Cardiac septum (tissue), 1 donor: Measurements from ENCODE around the gene SERPINB6. TPM values are rescaled to one million over a fixed set of nuclear protein-coding genes. Genes with fewer than 3 reads are reported as not detected.
A peak's percentile ranks its signal among the peaks of the same experiment; 100 is the strongest.

ENCODE experiments used
- DNase-seq: peaks from one replicate; pipeline ENCODE4 v3.0.0-alpha.2; 2020; ENCODE audit warnings: low spot score
- intact Hi-C: fragments of 100-400 bp; cut with DNase I; formaldehyde crosslinking; loops from one replicate; pipeline ENCODE4 v1.14.0; 2022
- total RNA-seq: library from RNA; stranded (reverse); fragmentation: NEBNext Ultra II Directional; extraction: Animal tissue kit (Norgen Biotek cat#: 25700); gene quantifications from one replicate; pipeline ENCODE4 v1.2.1, GENCODE V29; 2021
- donor health status: DM: no; HTN: no; CAD: no.

Gene SERPINB6
- total RNA-seq, 1 donor from 2014 or later: 171 TPM

GRCh38 chr6:2900221-2900807 is 71.1 kb downstream of the SERPINB6 start:
- DNase-seq: peak; percentile 55
- intact Hi-C loops: no loop called here

GRCh38 chr6:2899596-2899995 is 71.8 kb downstream of the SERPINB6 start:
- DNase-seq: peak; percentile 50
- intact Hi-C loops: no loop called here

Other genes with a start within 250 kb of the SERPINB6 start
- gene MYLK4, start 220.6 kb downstream of the SERPINB6 start, total RNA-seq: 0.51 TPM
- gene WRNIP1, start 206.2 kb downstream of the SERPINB6 start, total RNA-seq: 35.2 TPM
- gene SERPINB1, start 129.7 kb downstream of the SERPINB6 start, total RNA-seq: 26.4 TPM
- gene SERPINB9, start 68.3 kb downstream of the SERPINB6 start, total RNA-seq: 5.3 TPM
- 37.9 TPM for gene NQO2, start 28.3 kb upstream of the SERPINB6 start, total RNA-seq
- gene RIPK1, start 96.9 kb upstream of the SERPINB6 start, total RNA-seq: 8.2 TPM
- gene BPHL, start 147.1 kb upstream of the SERPINB6 start, total RNA-seq: 12.0 TPM
- gene TUBB2A, start 186.0 kb upstream of the SERPINB6 start, total RNA-seq: 25.1 TPM